ENCODE measurements around the gene RHOBTB3.

RHOBTB3 gene

DNA sequence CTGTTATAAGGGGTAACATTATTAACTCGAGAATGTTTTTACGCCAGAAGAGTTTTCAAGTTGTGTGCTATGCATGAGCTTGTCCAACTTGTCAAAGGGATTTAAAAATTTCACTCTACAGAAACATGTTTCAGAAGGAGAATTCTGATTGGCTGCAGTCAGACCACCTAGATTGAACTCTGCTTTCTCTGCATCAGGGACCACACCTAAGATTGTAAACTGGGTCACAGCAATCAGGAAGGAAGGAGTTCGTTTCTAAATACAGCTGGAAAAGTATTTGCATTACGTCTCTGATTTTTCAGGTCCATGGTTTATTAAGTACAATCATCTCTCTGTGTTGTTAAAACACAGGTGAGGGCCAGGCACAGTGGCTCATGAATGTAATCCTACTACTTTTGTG lies 85.6 kb downstream of the RHOBTB3 start:
- DNase-seq (ENCODE audit: low spot score): no peak
- TF ChIP-seq, protein P1, sequence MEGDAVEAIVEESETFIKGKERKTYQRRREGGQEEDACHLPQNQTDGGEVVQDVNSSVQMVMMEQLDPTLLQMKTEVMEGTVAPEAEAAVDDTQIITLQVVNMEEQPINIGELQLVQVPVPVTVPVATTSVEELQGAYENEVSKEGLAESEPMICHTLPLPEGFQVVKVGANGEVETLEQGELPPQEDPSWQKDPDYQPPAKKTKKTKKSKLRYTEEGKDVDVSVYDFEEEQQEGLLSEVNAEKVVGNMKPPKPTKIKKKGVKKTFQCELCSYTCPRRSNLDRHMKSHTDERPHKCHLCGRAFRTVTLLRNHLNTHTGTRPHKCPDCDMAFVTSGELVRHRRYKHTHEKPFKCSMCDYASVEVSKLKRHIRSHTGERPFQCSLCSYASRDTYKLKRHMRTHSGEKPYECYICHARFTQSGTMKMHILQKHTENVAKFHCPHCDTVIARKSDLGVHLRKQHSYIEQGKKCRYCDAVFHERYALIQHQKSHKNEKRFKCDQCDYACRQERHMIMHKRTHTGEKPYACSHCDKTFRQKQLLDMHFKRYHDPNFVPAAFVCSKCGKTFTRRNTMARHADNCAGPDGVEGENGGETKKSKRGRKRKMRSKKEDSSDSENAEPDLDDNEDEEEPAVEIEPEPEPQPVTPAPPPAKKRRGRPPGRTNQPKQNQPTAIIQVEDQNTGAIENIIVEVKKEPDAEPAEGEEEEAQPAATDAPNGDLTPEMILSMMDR (IDR thresholded peaks at IDR 0.05): no peak
- H3K4me3 ChIP-seq: no peak overlapping the region
- H3K27ac ChIP-seq: no peak overlapping the region

DNA sequence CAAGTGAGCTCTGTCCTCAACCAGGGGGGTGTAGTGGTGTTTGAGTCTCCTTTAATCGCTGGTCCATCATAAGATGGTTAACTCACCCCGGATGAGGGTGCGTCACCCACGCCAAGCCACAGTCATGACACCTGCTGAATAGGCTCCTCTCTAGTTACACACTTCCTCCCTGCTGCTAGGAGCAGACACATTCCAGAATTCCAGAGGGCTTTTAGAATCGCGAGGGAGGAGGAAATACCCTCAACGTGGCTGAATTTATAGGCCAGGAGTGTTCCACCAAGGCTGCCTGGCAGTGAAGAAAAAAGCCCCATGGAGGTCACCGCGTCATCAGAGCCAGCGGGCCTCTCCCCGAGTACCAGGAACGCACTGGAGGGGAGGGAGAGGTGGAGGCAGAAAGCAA lies 86.3 kb downstream of the RHOBTB3 start:
- no peak for DNase-seq (ENCODE audit: low spot score)
- H3K4me3 ChIP-seq: peak overlapping the region; percentile 59
- TF ChIP-seq, protein P1 (IDR thresholded peaks at IDR 0.05): no peak
- peak overlapping the region in 1 of 2 donors; percentile 20 for H3K27ac ChIP-seq

DNA sequence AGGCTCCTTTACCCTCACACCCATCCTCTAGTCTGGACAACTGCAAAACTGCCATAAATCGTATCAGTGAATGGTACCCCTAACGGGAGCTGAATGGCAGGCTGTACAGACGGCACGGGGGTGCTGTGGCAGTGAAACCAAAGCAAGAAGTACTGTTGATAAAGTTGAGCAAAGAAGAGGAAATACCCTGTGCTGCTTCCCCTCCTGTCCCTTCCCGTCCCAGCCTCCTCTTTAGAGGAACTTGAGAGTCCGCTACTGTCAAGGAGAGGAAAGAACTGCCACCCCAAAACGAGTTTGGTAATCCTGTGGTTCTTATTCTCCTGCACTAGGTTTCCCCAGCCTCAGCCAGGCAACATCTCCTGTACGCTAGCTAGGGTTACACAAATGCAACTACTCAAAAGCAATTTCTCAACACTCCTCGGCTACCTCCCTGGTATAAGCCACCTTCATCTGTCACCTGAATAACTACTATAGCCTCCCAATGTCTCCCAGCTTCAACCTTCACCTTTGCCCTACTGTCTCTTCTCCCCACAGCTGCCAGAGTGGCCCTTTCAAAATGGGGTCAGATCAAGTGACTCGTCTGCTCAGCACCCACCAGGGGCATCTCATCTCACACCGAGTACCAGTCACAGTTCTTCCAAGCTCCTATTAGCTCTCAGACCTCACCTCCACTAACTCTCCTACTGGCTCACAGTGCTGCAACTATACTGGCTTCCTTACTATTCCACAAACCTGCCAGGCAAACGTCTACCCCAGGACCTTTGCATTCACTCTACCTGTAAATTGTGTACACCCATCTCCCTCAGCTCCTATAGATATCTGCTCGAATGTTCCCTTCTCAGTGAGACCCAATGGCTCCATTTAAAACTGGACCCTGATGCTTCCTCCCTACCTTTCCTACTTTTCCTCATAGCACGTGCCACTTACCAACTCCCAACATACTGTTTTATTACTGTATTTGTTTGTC lies 87.3 kb downstream of the RHOBTB3 start:
- TF ChIP-seq, protein P1 (IDR thresholded peaks at IDR 0.05): no peak
- Histone ChIP-seq H3K4me3 (peak overlapping the region; percentile 59), H3K27ac (peak overlapping the region in 1 of 2 donors; percentile 61)
- peak; percentile 71 for DNase-seq (ENCODE audit: low spot score)

DNA sequence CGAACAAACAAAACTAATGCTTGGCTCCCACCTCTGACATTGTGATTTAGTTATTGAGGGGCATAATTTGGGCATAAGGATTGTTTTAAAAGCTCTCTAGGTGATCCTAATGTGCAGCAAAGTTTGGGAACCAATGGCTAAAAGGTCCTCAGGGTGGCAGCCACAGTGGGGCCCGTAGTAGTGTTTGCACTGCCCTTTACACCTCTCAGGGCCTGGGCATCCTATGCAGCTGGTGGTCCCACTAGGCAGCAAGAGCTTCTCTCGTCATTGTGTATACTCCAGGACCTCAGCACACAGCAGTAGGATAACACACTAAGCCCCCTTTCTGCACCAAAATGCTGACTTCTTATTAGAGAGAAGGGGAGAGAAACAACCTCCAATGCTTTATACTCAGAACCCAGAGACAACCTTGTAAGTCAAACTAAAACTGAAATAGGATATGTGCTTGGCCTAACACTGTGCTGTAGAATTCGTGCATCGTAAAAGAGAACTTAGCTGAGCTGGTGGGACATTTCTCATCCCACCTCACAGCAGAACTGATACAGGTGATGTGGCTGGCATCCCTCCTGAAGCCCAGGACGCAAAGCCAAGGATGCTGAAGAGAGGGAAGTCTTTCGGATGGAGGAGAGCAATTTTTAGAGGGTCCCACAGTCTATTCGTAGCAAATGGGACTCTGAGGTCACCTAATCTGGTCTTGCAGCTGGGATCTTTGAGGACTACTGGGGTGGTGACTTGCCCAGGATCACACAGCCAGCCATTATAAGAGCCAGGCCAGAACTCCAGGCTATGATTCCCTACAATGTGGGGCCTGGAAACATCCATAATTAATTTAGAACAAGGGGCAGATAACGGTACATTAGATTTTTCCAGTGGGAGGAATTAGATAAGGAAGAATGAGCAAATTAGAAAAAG lies 90.2 kb downstream of the RHOBTB3 start:
- Histone ChIP-seq H3K4me3 (peak overlapping the region; percentile 80), H3K27ac (peak overlapping the region; percentile 72 to 87)
- DNase-seq (ENCODE audit: low spot score): no peak
- TF ChIP-seq, protein P1 (IDR thresholded peaks at IDR 0.05): no peak

DNA sequence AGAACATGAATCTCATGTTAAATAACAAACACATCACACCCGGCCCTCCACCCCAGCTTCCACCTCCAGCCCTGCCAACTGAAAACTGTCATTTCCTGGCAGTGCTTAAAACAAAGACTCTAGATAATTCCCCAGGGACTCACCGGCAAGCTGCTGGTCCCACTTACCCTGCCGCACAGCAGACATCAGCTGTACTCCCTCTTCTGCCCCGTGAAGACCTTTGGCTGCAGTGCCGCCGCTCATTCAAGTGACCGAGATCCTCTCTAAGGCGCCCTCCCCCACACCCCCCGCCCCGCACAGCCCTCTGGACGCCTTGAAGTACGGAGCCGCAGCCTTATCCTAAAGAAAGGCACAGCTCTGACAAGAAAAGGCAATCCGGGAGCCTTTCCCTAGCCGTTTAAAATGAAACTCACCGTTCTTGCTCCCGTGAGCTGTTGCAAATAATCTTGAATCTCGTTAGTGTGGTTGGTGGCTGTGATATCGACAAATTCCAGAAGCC lies 91.0 kb downstream of the RHOBTB3 start:
- H3K27ac ChIP-seq: peak overlapping the region; percentile 72 to 87
- peak overlapping the region; percentile 80 for H3K4me3 ChIP-seq
- TF ChIP-seq, protein P1 (IDR thresholded peaks at IDR 0.05): no peak
- DNase-seq (ENCODE audit: low spot score): no peak

DNA sequence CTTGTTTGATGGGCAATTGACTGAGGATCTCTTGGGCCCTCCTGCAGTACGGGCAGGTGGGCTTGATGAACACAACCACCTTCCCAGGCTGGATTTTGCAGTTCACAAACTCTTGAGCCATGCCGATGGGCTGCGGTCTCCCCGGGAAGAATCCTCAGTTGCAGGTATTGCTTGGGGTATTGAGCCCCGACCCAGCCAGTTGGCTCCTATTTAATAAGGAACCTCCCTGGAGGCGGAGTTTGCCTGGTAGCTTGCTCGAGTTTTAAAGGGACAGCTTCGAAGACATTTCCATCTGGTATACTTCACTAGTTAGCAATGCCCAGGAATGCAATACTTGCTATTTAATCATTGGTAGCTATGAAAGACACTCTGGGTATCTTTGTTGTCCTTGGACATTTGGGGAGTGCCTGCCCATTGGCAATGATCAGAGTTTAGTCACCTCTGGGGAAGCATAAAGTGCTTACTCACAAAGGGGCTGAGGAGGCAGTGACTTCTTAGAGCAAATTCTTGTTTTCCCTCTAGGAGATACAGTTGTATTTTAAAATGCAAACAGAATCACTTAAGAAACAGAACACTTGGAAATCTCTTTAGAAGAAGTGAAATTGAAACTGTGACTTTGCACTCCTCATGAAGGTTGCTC lies 91.5 kb downstream of the RHOBTB3 start, which contains the start of gene GLRX:
TSS of gene GLRX (minus strand) at position 185 of the 640 bp plus-strand sequence. CDS start at position 121, 64 bp downstream.
- no peak for DNase-seq (ENCODE audit: low spot score)
- Histone ChIP-seq H3K27ac (peak within 1 kb of the TSS; percentile 72 to 87), H3K4me3 (peak within 1 kb of the TSS; percentile 80)
- TF ChIP-seq, protein P1 (IDR thresholded peaks at IDR 0.05): no peak
